Ovary (tissue), 9 donors: Measurements from ENCODE around the gene TBX3. TPM values are rescaled to one million over a fixed set of nuclear protein-coding genes. Genes with fewer than 3 reads are reported as not detected.

Source experiments
- DNase-seq, 5 donors: peaks; one replicate each; pipeline ENCODE4 v3.0.0-alpha.2; 2019 to 2020
- H3K27ac ChIP-seq, 2 donors: fragments of 200-600 bp; one replicate each; pipeline versions ENCODE4 v1.5.1 to v1.8.0; 2019 to 2022
- H3K27me3 ChIP-seq: fragments of 200-600 bp; one replicate; pipeline ENCODE4 v1.8.0; 2022
- H3K36me3 ChIP-seq: fragments of 200-600 bp; sonication (generic); one replicate; pipeline ENCODE4 v1.5.1; 2019
- H3K4me1 ChIP-seq: one replicate; pipeline ENCODE4 v1.8.1; 2013; ENCODE audit warnings: mild to moderate bottlenecking, moderate library complexity; ENCODE audit not compliant: insufficient read depth
- H3K4me3 ChIP-seq: fragments of 200-600 bp; sonication (generic); one replicate; pipeline ENCODE4 v1.5.1; 2017
- H3K9me3 ChIP-seq, 2 donors: fragments of 200-600 bp in 1 of 2; sonication (generic) in 1 of 2; one replicate each; pipeline versions ENCODE4 v1.5.1 to v1.8.1; 2013 to 2019; ENCODE audit warnings: mild to moderate bottlenecking in 1 of 2, moderate library complexity in 1 of 2
- EP300 ChIP-seq: sonication (generic); formaldehyde crosslinking; IDR thresholded peaks from one replicate; pipeline ENCODE4 v1.6.1; 2017; ENCODE audit warnings: antibody characterized with exemption
- POLR2A ChIP-seq: fragments of 450-650 bp; IDR thresholded peaks from one replicate; pipeline ENCODE4 v1.6.1; 2017; ENCODE audit warnings: antibody characterized with exemption, mild to moderate bottlenecking, moderate library complexity
- WGBS, 3 donors: extraction: QIAGEN DNeasy Blood & Tissue Kit in 1 of 3; methylation state at CpG; one replicate each; pipeline versions ENCODE4 v1.1.5 to v1.1.7; 2013 to 2017; 5-methylcytosine and 5-hydroxymethylcytosine counted together
- intact Hi-C, 4 donors: fragments of 100-400 bp; cut with DNase I; formaldehyde crosslinking; loops; one replicate each; pipeline versions ENCODE4 v1.11.0 to v1.15.1; 2022 to 2023
- polyA plus RNA-seq, 2 donors: library from polyadenylated mRNA; stranded (reverse); fragments of 200-250 nt in 1 of 2; fragments of 350-450 nt in 1 of 2; fragmentation: Illumina TruSeq in 1 of 2; extraction: RNeasy Lipid Tissue Mini Kit (QIAGEN cat#74804) in 1 of 2; gene quantifications; one replicate each; pipeline ENCODE4 v1.2.3, GENCODE V29; 2013 to 2014
- small RNA-seq: library from RNA; depleted of rRNA; stranded (forward); fragments of <200 nt; gene quantifications from one replicate; pipeline ENCODE3, GENCODE V24; 2016
- total RNA-seq, 7 donors: library from RNA; depleted of rRNA in 2 of 7; stranded (reverse); fragments of >200 nt in 2 of 7; fragmentation: NEBNext Ultra II Directional in 3 of 7; extraction: Animal tissue kit (Norgen Biotek cat#: 25700) in 3 of 7; gene quantifications; one replicate each; pipeline versions ENCODE4 v1.1.0 to v1.2.4, GENCODE V29; 2016 to 2023
- TF ChIP-seq, protein P1 (sequence below), 3 donors: fragments of 450-650 bp in 2 of 3; fragments of 200-600 bp in 1 of 3; IDR thresholded peaks; one replicate each; pipeline versions ENCODE4 v1.5.1 to v1.8.0; 2016 to 2022; ENCODE audit warnings: antibody characterized with exemption in 3 of 3, mild to moderate bottlenecking in 1 of 3
- donor health status: DM: no; HTN: no; CAD: no; lungs with moderate emphysema.
- donor health status: DM: no; HTN: no; CAD: no.
- donor health status: Bipolar disorder and iron deficiency.
- donor health status: DM: yes; HTN: yes; CAD: no.
- donor health status: DM: no; HTN: no; CAD: no.
- donor health status: DM: yes; HTN: yes; CAD: no.

Gene TBX3
- total and polyA plus RNA-seq, 9 donors = 25.4 to 106 (median 61.2) TPM

DNA sequence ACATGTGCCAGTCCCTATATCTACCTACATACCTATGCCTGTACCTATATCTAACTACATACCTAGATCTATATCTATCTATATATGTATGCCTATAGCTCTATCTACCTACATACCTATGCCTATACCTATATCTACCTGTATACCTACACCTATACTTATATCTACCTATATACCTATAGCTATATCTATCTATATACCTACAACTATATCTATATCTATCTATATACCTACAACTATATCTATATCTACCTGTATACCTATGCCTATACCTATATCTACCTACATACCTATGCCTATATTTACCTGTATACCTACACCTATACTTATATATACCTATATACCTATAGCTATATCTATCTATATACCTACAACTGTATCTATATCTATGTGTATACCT, 56.6 kb downstream of the TBX3 start:
- no peaks in the 10 kb centered on the region for H3K27me3 ChIP-seq
- H3K36me3 ChIP-seq = no peaks in the 10 kb centered on the region
- intact Hi-C loops = no loop called here
- DNase-seq = no peak
- TF ChIP-seq EP300 = no peak
- TF ChIP-seq, protein P1, sequence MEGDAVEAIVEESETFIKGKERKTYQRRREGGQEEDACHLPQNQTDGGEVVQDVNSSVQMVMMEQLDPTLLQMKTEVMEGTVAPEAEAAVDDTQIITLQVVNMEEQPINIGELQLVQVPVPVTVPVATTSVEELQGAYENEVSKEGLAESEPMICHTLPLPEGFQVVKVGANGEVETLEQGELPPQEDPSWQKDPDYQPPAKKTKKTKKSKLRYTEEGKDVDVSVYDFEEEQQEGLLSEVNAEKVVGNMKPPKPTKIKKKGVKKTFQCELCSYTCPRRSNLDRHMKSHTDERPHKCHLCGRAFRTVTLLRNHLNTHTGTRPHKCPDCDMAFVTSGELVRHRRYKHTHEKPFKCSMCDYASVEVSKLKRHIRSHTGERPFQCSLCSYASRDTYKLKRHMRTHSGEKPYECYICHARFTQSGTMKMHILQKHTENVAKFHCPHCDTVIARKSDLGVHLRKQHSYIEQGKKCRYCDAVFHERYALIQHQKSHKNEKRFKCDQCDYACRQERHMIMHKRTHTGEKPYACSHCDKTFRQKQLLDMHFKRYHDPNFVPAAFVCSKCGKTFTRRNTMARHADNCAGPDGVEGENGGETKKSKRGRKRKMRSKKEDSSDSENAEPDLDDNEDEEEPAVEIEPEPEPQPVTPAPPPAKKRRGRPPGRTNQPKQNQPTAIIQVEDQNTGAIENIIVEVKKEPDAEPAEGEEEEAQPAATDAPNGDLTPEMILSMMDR (IDR thresholded peaks at IDR 0.05) = no peak
- no peak for TF ChIP-seq POLR2A
- H3K9me3 ChIP-seq = peaks cover 0 to 3% of the 10 kb centered on the region in 2 donors
- no peaks in the 10 kb centered on the region for H3K4me1 ChIP-seq
- no peak overlapping the region for H3K4me3 ChIP-seq
- H3K27ac ChIP-seq = no peak overlapping the region

DNA sequence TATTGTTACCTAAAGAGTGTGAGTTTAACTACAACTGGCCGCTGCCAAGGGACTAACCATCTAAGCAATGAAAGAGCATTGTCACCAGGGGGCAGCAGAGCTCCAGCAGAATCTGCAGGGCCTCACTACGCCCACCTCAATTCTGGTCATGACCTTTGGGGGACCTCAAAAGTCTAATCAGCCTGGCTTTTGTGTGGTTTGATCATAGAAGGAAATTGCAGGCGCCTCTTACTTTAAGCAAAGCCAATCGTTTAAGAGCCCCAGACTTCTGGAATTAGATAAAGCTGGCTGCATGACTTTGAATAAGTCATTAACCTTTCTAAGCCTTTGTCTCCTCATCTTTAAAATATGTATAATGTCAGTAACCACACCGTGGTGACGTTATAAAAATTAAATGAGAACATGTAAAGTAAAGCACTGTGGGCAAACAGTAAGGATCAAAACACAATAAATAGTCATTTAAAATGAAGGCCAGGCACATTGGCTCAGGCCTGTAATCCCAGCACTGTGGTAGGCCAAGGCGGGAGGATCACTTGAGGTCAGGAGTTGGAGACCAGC, 58.6 kb downstream of the TBX3 start:
- 45 to 47% (median 46%) methylated on average over 7 of the region's 7 CpGs for WGBS, 3 donors
- intact Hi-C loops = no loop called here

DNA sequence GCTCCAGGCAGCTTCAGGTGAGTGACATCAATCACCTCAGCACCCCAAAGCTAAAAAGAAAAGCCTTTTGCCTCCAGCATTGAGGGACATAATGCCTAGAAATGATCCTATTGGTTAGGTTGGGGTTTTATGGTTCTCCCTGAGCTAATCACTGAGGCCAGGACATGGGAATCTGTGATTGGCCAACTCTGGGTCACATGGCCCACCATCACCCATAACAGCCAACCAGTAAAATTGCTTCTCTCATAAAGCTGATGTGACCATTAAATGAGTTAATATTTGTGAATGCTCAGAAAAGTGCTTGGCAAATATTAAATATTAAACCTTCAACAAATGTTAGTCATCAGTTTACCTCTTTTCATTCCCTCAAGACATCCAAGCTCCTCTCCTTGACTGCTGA, 60.2 kb downstream of the TBX3 start:
- H3K4me3 ChIP-seq = no peak overlapping the region
- H3K9me3 ChIP-seq = no peaks in the 10 kb centered on the region
- H3K27me3 ChIP-seq = no peaks in the 10 kb centered on the region
- H3K4me1 ChIP-seq = no peaks in the 10 kb centered on the region
- no peak for DNase-seq
- no peak for TF ChIP-seq EP300
- TF ChIP-seq, protein P1 (IDR thresholded peaks at IDR 0.05) = no peak
- TF ChIP-seq POLR2A = no peak
- H3K27ac ChIP-seq = no peak overlapping the region
- intact Hi-C loops = no loop called here
- no peaks in the 10 kb centered on the region for H3K36me3 ChIP-seq

More for the DNA sequence above, 58.6 kb downstream of the TBX3 start:
- TF ChIP-seq EP300 (no peak), POLR2A (no peak)
- TF ChIP-seq, protein P1 (IDR thresholded peaks at IDR 0.05) = no peak
- H3K4me1 ChIP-seq = no peaks in the 10 kb centered on the region
- peak in 2 of 5 donors; percentile 32 to 38 for DNase-seq
- no peaks in the 10 kb centered on the region for H3K9me3 ChIP-seq
- H3K4me3 ChIP-seq = no peak overlapping the region
- no peaks in the 10 kb centered on the region for H3K36me3 ChIP-seq
- no peaks in the 10 kb centered on the region for H3K27me3 ChIP-seq
- H3K27ac ChIP-seq = no peak overlapping the region

Small RNA genes within 50 kb of the gene (small RNA-seq; reads per million reads assigned to genes)
- not detected for gene RF00019
